ENCODE results near the gene PPP2R5C.

The PPP2R5C gene

GRCh38 chr14:101824339-101824727 lies 62.8 kb downstream of the PPP2R5C start (continued):
- no peak for TF ChIP-seq ZNF501 (tag by site-specific recombination; IDR thresholded peaks at IDR 0.05)

- Histone ChIP-seq H3K4me1 (ENCODE audit: control insufficient read depth, insufficient read depth, low read length) (peaks cover 3% of the 10 kb centered on the region; the same call in 1 of the 2 replicates), H3K27ac (ENCODE audit: extremely low read depth, low read depth, low read length) (no peak overlapping the region), H3K4me3 (ENCODE audit: low read depth, low read length) (no peak overlapping the region), H3K36me3 (ENCODE audit: control insufficient read depth in 2 of 2, insufficient read depth in 1 of 2, low read length in 2 of 2) (peaks cover 0 to 34% of the 10 kb centered on the region in 2 experiments), H3K9me3 (ENCODE audit: control insufficient read depth, insufficient read depth, low read depth, low read length) (no peaks in the 10 kb centered on the region)
- CTCF ChIA-PET, result interaction anchor here (0.7 kb wide), 1 partner anchor 611 kb away, joined by 7 read pairs; no protein-coding TSS in a partner anchor
- POLR2A ChIA-PET, result interaction anchor here (1.0 kb wide), 1 partner anchor 9 kb away, joined by 7 read pairs; no protein-coding TSS in a partner anchor
- TF ChIP-seq ZNF658 (tag by site-specific recombination; IDR thresholded peaks at IDR 0.05), result no peak
- TF ChIP-seq ZNF645 (tag by site-specific recombination; IDR thresholded peaks at IDR 0.05), result no peak
- TF ChIP-seq ZNF202 (tag by site-specific recombination; IDR thresholded peaks at IDR 0.05; ENCODE audit: borderline replicate concordance), result no peak
- no peak for TF ChIP-seq ZNF248 (tag by site-specific recombination; IDR thresholded peaks at IDR 0.05)
- TF ChIP-seq ZNF280C (tag by site-specific recombination; IDR thresholded peaks at IDR 0.05), result no peak
- no peak for TF ChIP-seq ZNF768 (tag by site-specific recombination; IDR thresholded peaks at IDR 0.05)
- TF ChIP-seq GLIS1 (tag by site-specific recombination; IDR thresholded peaks at IDR 0.05), result no peak
- TF ChIP-seq ZBTB26 (tag by site-specific recombination; optimal IDR thresholded peaks at IDR 0.05), result no peak
- TF ChIP-seq HOXD13 (CRISPR knock-in tag; IDR thresholded peaks at IDR 0.05; ENCODE audit: borderline replicate concordance), result no peak
- no peak for TF ChIP-seq ZNF514 (tag by site-specific recombination; IDR thresholded peaks at IDR 0.05)
- TF ChIP-seq, protein P1, sequence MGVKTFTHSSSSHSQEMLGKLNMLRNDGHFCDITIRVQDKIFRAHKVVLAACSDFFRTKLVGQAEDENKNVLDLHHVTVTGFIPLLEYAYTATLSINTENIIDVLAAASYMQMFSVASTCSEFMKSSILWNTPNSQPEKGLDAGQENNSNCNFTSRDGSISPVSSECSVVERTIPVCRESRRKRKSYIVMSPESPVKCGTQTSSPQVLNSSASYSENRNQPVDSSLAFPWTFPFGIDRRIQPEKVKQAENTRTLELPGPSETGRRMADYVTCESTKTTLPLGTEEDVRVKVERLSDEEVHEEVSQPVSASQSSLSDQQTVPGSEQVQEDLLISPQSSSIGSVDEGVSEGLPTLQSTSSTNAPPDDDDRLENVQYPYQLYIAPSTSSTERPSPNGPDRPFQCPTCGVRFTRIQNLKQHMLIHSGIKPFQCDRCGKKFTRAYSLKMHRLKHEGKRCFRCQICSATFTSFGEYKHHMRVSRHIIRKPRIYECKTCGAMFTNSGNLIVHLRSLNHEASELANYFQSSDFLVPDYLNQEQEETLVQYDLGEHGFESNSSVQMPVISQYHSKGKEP (tag by site-specific recombination; IDR thresholded peaks at IDR 0.05), result no peak
- TF ChIP-seq HOXC10 (CRISPR knock-in tag; IDR thresholded peaks at IDR 0.05), result no peak
- TF ChIP-seq ZBTB8A (tag by site-specific recombination; IDR thresholded peaks at IDR 0.05), result no peak
- TF ChIP-seq ZNF169 (tag by site-specific recombination; IDR thresholded peaks at IDR 0.05), result no peak
- TF ChIP-seq, protein P2, sequence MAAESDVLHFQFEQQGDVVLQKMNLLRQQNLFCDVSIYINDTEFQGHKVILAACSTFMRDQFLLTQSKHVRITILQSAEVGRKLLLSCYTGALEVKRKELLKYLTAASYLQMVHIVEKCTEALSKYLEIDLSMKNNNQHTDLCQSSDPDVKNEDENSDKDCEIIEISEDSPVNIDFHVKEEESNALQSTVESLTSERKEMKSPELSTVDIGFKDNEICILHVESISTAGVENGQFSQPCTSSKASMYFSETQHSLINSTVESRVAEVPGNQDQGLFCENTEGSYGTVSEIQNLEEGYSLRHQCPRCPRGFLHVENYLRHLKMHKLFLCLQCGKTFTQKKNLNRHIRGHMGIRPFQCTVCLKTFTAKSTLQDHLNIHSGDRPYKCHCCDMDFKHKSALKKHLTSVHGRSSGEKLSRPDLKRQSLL (tag by site-specific recombination; IDR thresholded peaks at IDR 0.05), result no peak
- TF ChIP-seq SCRT1 (tag by site-specific recombination; IDR thresholded peaks at IDR 0.05; ENCODE audit: borderline replicate concordance), result no peak
- TF ChIP-seq, protein P3, sequence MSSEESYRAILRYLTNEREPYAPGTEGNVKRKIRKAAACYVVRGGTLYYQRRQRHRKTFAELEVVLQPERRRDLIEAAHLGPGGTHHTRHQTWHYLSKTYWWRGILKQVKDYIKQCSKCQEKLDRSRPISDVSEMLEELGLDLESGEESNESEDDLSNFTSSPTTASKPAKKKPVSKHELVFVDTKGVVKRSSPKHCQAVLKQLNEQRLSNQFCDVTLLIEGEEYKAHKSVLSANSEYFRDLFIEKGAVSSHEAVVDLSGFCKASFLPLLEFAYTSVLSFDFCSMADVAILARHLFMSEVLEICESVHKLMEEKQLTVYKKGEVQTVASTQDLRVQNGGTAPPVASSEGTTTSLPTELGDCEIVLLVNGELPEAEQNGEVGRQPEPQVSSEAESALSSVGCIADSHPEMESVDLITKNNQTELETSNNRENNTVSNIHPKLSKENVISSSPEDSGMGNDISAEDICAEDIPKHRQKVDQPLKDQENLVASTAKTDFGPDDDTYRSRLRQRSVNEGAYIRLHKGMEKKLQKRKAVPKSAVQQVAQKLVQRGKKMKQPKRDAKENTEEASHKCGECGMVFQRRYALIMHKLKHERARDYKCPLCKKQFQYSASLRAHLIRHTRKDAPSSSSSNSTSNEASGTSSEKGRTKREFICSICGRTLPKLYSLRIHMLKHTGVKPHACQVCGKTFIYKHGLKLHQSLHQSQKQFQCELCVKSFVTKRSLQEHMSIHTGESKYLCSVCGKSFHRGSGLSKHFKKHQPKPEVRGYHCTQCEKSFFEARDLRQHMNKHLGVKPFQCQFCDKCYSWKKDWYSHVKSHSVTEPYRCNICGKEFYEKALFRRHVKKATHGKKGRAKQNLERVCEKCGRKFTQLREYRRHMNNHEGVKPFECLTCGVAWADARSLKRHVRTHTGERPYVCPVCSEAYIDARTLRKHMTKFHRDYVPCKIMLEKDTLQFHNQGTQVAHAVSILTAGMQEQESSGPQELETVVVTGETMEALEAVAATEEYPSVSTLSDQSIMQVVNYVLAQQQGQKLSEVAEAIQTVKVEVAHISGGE (tag by site-specific recombination; conservative IDR thresholded peaks at IDR 0.05; ENCODE audit: low read depth), result no peak
- no peak for TF ChIP-seq SCRT2 (tag by site-specific recombination; IDR thresholded peaks at IDR 0.05)
- no peak for TF ChIP-seq OVOL3 (tag by site-specific recombination; IDR thresholded peaks at IDR 0.05)
Measured at GRCh38 chr14:101825797-101826196, 64.3 kb downstream of the PPP2R5C start.

Data from HEK293 (cell line).